KOPT-K1 (cell line): ENCODE data around the gene INTU.

Experiments used
- H3K27ac ChIP-seq: fragments of 200-600 bp; sonication (generic); 2 replicates; pipeline ENCODE4 v1.5.1; 2016; ENCODE audit warnings: antibody characterized with exemption, mild to moderate bottlenecking, low read depth, low read length; ENCODE audit not compliant: poor library complexity, severe bottlenecking
- H3K36me3 ChIP-seq: fragments of 200-600 bp; sonication (generic); 2 replicates; pipeline ENCODE4 v1.5.1; 2017; ENCODE audit warnings: antibody characterized with exemption, mild to moderate bottlenecking, low read length, moderate library complexity; ENCODE audit not compliant: insufficient read depth
- H3K9me3 ChIP-seq: fragments of 200-600 bp; sonication (generic); 2 replicates; pipeline ENCODE4 v1.5.1; 2017; ENCODE audit warnings: antibody characterized with exemption, low read length, mild to moderate bottlenecking; ENCODE audit not compliant: insufficient read depth, poor library complexity, severe bottlenecking

The INTU gene

DNA sequence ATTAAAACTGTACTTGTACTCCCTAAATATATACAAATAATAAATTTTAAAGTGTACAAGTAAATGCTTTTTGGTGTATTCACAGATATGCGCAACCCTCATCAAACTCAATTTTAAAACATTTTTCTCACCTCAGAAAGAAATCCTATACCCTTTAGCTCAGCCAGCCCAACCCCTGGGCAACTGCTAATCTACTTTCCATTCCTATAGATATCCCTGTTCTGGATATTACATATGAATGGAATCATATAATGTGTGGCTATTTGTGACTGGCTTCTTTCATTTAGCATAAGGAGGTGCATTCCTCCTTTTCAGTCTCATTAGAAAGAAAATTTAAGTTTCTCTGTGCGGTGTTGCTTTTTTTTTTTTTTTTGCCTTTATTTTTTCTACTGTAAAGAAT, 39.4 kb downstream of the INTU start:
- no peak overlapping the region for H3K27ac ChIP-seq
- no peaks in the 10 kb centered on the region for H3K9me3 ChIP-seq
- H3K36me3 ChIP-seq, result no peaks in the 10 kb centered on the region

DNA sequence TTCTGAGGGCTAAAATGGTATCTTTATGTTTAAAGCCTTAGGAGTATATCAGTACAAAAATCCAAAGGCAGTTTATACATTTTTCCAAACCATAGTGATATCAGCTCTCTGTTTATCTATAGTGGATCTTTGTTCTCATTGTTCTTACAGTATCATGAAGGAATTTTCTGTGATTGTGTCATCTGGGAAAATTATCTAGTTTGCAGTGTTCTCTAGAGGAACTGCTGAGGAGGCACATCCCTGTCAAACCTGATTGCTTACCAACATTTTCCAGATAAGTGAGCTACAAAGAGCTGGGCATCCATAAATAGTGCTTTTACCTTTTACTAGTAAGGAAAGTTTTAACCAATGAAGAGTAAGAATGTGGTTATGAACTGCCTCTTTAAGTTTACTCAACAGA, 52.5 kb downstream of the INTU start:
- no peaks in the 10 kb centered on the region for H3K9me3 ChIP-seq
- no peaks in the 10 kb centered on the region for H3K36me3 ChIP-seq
- no peak overlapping the region for H3K27ac ChIP-seq

DNA sequence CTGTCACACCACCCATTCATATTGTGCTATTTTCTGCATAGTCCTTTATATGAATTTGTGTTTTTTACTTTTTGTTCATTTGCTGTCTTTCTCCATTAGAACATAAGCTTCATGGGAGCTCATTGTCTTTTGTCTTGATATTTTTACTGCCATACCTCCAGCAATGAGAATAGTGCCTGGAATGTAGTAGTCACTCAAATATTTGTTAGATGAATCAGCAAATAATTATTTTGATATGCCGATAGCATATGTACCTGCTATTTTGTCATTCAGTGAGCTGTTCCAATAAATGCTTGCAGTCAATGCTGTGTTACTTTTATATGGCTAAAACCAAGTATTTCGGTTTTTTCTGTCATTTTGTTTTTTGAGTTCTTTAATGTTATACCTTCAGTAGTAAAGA, 53.9 kb downstream of the INTU start:
- Histone ChIP-seq H3K36me3 (no peaks in the 10 kb centered on the region), H3K27ac (no peak overlapping the region), H3K9me3 (no peaks in the 10 kb centered on the region)

DNA sequence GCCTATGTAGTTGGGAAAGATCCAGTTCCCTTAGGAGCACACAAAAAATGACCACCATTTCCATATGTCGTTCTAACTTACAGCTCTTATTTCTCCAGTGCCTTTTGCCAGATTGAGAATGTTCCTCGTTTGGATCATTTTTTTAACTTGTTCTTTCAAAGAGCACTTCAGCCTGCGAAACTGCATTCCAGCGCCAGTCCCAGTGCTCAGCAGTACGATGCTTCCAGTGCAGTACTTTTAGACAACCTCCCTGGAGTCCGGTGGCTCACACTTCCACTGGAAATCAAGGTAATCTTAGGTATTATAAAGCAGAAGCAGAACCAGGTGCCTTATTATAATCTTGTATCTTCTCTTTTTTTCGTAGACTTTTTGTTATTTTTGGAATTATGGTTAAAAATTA, 54.8 kb downstream of the INTU start:
- H3K27ac ChIP-seq, result no peak overlapping the region
- H3K9me3 ChIP-seq, result no peaks in the 10 kb centered on the region
- H3K36me3 ChIP-seq, result no peaks in the 10 kb centered on the region

DNA sequence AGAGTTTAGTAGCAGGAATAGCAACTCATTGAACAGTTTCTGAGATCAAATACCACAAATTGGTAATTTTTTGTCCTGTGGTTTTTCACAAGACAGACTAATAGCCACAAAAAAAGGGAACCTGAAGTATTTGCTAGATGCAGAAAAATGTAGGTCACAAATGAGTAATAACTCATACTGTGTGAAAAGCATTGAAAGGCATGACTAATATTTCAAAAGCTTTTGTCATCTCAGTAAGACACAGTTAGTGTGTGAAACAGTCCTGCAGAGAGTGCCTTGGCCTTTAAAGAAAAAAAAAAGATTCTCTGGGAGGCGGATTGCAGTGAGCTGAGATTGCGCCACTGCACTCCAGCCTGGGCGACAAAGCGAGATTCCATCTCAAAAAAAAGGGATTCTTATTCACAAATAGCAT, 66.0 kb downstream of the INTU start:
- H3K27ac ChIP-seq, result no peak overlapping the region
- no peaks in the 10 kb centered on the region for H3K36me3 ChIP-seq
- H3K9me3 ChIP-seq, result no peaks in the 10 kb centered on the region

DNA sequence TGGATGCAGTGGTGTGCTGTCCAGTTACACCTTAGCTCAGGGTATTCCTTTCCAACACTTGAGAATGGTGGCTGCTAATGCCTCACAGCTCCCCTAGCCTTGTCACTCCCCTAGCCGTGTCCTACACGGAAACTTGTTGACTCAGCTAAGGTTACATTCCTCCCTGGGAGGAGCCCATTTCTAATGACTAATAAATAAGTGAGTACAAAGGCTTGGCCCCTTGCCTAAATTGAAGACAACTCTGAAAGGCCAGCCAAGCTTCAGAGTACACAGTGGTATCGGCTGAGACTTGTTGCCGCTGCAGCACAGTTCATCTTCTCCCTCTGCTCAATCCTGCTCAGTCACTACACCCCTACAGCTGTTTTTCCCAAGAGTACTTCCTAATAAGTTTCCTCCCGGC, 76.2 kb downstream of the INTU start:
- H3K9me3 ChIP-seq, result no peaks in the 10 kb centered on the region
- H3K27ac ChIP-seq, result no peak overlapping the region
- H3K36me3 ChIP-seq, result no peaks in the 10 kb centered on the region

DNA sequence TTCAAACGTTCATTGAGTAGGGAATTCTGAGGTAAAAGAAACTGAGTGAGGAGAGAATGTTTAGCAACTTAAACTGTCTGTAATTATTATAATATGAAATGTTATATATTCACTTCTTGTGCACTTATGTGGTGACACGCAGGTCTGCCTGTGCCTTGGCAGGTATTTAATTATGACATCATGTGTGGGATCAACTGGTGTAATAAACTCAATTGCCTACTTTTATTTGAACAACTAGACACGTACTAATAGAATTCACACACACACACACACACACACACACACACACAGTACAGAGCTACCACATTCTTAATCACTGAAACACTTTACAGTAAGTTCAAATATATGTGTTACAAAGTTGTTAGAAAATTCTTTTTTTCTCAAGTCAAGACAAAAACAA, 76.7 kb downstream of the INTU start:
- Histone ChIP-seq H3K36me3 (no peaks in the 10 kb centered on the region), H3K27ac (no peak overlapping the region), H3K9me3 (no peaks in the 10 kb centered on the region)

DNA sequence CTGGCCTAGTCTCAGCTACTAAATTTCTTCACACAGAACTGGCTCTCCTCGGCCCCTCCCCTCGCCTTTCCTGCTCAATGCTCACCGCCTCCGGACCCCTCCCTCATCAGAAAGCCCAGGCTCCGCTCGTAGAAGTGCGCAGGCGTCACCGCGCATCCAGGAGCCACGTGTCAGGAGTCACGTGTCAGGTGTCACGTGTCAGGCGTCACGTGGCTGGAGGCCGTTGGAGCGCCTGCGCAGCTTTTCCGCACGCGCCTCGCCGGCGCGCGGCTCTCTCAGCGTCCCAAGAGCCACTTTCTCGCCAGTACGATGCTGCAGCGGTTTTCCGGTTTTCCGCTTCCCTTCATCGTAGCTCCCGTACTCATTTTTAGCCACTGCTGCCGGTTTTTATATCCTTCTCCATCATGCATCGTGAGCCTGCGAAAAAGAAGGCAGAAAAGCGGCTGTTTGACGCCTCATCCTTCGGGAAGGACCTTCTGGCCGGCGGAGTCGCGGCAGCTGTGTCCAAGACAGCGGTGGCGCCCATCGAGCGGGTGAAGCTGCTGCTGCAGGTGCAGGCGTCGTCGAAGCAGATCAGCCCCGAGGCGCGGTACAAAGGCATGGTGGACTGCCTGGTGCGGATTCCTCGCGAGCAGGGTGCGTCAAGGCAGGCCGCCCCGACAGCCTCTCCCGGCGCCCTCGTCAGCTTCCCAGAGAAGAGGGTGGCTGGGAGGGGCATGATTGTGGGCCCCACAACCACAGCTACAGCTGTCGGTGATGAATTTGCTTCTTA, 97.6 kb downstream of the INTU start, which contains the start of gene SLC25A31:
TSS of gene SLC25A31 (plus strand) at position 259 of the 772 bp plus-strand sequence. CDS start at position 405, 146 bp downstream.
- Histone ChIP-seq H3K36me3 (no peaks in the 10 kb centered on the region), H3K9me3 (no peaks in the 10 kb centered on the region), H3K27ac (no peak within 1 kb of the TSS)

DNA sequence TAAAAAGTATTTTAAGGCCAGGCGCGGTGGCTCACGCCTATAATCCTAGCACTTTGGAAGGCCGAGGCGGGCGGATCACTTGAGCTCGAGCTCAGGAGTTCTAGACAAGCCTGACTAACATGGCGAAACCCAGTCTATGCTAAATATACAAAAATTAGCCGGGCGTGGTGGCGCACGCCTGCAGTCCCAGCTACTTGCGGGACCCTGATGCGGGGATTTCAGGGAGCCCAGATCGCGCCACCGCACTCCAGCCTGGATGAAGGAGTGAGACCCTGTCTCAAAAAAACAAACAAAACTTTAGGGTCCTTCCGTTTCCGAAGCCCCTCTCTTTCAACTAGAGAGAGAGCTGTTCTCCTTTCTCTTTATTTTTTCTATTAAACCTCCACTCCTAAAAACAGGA, 98.6 kb downstream of the INTU start:
- Histone ChIP-seq H3K9me3 (no peaks in the 10 kb centered on the region), H3K27ac (no peak overlapping the region), H3K36me3 (no peaks in the 10 kb centered on the region)

DNA sequence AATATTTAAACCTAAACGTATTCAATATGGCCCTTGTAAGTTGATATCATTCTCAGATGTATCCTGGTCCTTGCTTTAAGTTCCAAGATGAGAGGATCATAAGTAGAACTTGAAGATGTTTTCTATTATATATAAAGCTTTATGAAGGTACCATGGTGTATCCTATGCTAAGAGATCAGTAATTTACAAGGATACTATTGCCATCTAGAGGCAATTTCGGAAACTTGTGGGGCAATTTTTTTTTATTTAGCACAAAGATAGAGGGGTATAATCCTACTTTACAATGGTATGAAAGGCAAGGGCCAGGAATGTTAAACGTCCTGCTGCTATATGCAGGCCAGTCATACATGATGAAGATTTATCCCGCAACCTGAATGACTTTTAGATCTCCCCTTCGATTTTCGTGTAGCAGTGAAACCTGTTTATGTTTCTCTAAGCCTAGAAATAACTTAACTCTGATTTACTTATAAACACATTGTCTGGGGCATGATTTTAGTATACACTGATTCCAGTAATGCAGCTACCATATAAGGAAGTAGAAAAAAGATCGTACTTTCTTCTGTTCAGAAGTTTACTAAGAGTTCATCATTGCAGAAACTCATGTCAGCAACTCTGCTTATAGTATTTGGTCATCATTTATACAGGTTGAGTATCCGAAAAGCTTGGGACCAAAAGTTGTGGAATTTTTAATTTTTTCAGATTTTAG, 100.0 kb downstream of the INTU start:
- Histone ChIP-seq H3K36me3 (no peaks in the 10 kb centered on the region), H3K27ac (no peak overlapping the region), H3K9me3 (no peaks in the 10 kb centered on the region)

DNA sequence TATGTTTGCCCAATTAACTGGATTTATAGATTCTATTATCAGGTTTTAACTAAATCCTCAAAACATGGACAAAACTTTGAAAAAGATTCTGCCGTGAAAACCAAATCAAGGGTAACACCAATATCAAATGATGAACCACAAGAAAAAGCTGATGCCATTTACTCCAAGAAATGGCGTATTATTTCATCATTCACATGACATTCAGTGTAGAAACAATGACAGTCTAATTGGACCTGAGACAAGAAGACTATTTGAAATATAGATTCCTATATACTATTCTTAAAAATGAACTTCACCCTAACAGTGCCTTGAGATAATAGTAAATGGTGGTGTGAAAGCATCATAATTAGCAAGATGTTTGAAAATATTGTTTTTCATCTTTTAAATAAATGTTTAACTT, 102.2 kb downstream of the INTU start:
- Histone ChIP-seq H3K27ac (no peak overlapping the region), H3K36me3 (no peaks in the 10 kb centered on the region), H3K9me3 (no peaks in the 10 kb centered on the region)

DNA sequence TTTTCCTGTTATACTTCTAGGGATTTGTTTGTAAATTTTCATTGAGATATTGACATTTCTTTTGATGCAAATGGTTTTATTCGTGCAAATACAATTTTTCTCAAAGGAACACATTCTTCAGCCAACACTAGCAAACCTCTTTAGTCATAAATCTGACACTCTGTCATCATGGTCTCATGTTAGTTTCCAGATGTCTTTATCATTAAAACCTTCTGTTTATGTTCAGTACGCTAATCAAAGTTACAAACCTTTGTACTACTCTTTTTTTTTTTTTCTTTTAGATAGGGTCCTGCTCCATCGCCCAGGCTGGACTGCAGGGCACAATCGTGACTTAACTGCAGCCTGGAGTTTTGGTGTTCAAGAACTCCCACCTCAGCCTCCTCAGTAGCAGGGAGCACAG, 104.5 kb downstream of the INTU start:
- no peak overlapping the region for H3K27ac ChIP-seq
- no peaks in the 10 kb centered on the region for H3K36me3 ChIP-seq
- H3K9me3 ChIP-seq, result peaks cover under 1% of the 10 kb centered on the region

DNA sequence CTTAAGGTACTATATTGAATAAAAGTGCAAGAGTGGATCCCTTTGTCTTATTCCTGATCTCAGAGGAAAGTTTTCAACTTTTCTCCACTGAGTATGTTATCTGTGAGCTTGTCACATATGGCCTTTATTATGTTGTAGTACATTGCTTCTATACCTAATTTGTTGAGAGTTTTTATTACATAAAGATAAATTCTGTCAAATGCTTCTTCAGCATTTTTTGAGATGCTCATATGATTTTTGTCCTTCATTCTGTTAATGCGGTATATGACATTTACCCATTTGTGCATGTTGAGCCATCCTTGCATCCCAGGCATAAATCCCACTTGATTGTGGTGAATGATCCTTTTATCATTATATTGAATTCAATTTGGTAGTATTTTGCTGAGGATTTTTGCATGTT, 108.5 kb downstream of the INTU start:
- H3K9me3 ChIP-seq, result peaks cover 8% of the 10 kb centered on the region
- no peaks in the 10 kb centered on the region for H3K36me3 ChIP-seq
- H3K27ac ChIP-seq, result no peak overlapping the region

DNA sequence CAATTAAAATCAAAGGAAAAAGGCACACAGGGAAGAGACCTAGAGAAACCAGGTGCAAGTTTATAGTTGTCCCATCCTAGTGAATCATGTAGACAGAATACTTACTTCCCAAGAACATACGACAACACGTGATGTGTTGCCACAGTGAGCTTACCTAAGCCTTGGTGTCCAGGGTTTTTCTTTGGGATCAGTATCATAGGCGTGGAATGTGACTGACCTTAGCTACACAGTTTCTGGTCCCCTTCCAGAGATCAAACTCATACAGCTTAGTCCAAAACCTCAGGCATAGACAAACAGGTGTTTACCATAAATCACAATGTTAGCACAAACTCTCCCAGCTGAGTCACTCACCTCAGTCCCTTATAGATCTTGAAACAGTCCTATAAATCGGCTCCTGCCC, 115.1 kb downstream of the INTU start:
- no peak overlapping the region for H3K27ac ChIP-seq
- H3K9me3 ChIP-seq, result peaks cover 27% of the 10 kb centered on the region
- H3K36me3 ChIP-seq, result no peaks in the 10 kb centered on the region

DNA sequence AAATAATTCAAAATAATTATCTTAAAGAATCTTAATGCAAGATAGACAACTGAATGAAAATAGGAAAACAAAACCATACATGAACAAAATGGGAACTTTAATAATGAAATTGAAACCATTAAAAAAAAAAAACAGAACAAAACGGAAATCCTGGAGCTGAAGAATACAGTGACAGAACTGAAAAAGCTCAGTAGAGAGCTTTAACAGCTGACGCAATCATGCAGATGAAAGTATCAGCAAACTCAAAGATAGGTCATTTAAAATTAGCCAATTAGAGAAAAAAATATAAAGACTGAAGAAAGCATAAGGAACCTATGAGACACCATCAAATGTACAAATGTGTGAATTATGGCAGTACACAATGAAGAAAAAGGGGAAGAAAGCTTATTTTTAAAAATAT, 116.2 kb downstream of the INTU start:
- Histone ChIP-seq H3K9me3 (peaks cover 26% of the 10 kb centered on the region), H3K27ac (no peak overlapping the region), H3K36me3 (no peaks in the 10 kb centered on the region)

DNA sequence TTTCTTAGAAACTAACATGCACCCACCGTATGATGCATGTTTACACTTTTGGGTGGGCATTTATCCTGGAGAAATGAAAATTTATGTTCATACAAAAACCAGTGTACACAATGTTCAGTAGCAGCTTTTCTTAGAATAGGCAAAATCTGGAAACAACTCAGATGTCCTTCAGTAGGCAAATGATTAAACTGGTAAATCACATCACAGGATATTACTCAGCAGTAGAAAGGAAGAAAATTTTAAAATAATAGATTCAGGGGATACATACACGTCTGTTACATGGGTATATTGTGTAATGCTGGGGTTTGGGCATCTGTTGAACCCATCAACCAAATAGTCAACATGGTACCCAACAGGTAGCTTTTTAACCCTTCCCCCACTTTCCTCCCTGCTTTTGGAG, 124.1 kb downstream of the INTU start:
- Histone ChIP-seq H3K36me3 (no peaks in the 10 kb centered on the region), H3K27ac (no peak overlapping the region), H3K9me3 (no peaks in the 10 kb centered on the region)
